HepG2 (cell line): Measurements from ENCODE around the gene SEBOX. TPM values are rescaled to one million over a fixed set of nuclear protein-coding genes. Genes with fewer than 3 reads are reported as not detected.

Source experiments
- CREB1 ChIP-seq, 2 experiments: fragments of 450-650 bp in 1 of 2; IDR thresholded peaks; 2 replicates each; pipeline ENCODE4 v1.6.1; 2016 to 2017; ENCODE audit warnings: control low read depth in 1 of 2, mild to moderate bottlenecking in 1 of 2, missing compliant biosample characterization in 1 of 2, missing genetic modification characterization in 1 of 2
- CTCF ChIP-seq: sonication (generic); formaldehyde crosslinking; IDR thresholded peaks from 2 replicates; pipeline ENCODE4 v1.5.0; 2020; ENCODE audit warnings: mild to moderate bottlenecking, missing genetic modification reagents, moderate library complexity
- PREB ChIP-seq: sonication (generic); formaldehyde crosslinking; IDR thresholded peaks from 2 replicates; pipeline ENCODE4 v1.4.0; 2020; ENCODE audit warnings: missing genetic modification reagents
- ZNF30 ChIP-seq: sonication (generic); formaldehyde crosslinking; IDR thresholded peaks from 2 replicates; pipeline ENCODE4 v1.5.0; 2020; ENCODE audit warnings: mild to moderate bottlenecking, missing genetic modification reagents
- ZNF382 ChIP-seq: sonication (generic); formaldehyde crosslinking; IDR thresholded peaks from 2 replicates; pipeline ENCODE4 v1.5.0; 2020; ENCODE audit warnings: missing genetic modification reagents, mild to moderate bottlenecking, borderline replicate concordance
- polyA plus RNA-seq, 8 experiments: library from polyadenylated mRNA; depleted of rRNA in 3 of 8; stranded (reverse) in 7 of 8; unstranded in 1 of 8; fragments of >200 nt; fragmentation: Illumina TruSeq in 4 of 8; extraction: Trizol in 4 of 8; gene quantifications; 2 replicates each; pipeline versions ENCODE4 v1.2.1 to v1.2.3, GENCODE V29; 2011 to 2016; ENCODE audit warnings: low read depth in 4 of 8, missing spikeins in 1 of 8, mixed read lengths in 1 of 8; ENCODE audit not compliant: insufficient read depth in 1 of 8
- total RNA-seq, 5 experiments: library from RNA; depleted of rRNA; stranded (reverse); fragments of >200 nt; fragmentation: Illumina TruSeq; extraction: Trizol; gene quantifications; 2 replicates each; pipeline ENCODE4 v1.2.3, GENCODE V29; 2016; ENCODE audit warnings: low read depth in 1 of 5
- TF ChIP-seq, protein P1 (sequence below): sonication (generic); formaldehyde crosslinking; IDR thresholded peaks from 2 replicates; pipeline ENCODE4 v1.5.0; 2020; ENCODE audit warnings: missing genetic modification reagents, mild to moderate bottlenecking, borderline replicate concordance
- TF ChIP-seq, protein P2 (sequence below): sonication (generic); formaldehyde crosslinking; IDR thresholded peaks from one replicate; pipeline ENCODE4 v1.5.1; 2020; ENCODE audit warnings: mild to moderate bottlenecking, missing genetic modification reagents; ENCODE audit errors: not compliant biosample characterization
- TF ChIP-seq, protein P3 (sequence below): sonication (generic); formaldehyde crosslinking; IDR thresholded peaks from 2 replicates; pipeline ENCODE4 v1.4.0; 2020; ENCODE audit warnings: missing genetic modification reagents
- TF ChIP-seq, protein P4 (sequence below): IDR thresholded peaks from 2 replicates; pipeline ENCODE4 v1.6.1; 2016

The SEBOX gene
- total and polyA plus RNA-seq, 2 of the 13 experiments (the other 11 are each of a cell fraction or from before 2014, with no cell fraction given): not detected

- TF ChIP-seq, protein P1, sequence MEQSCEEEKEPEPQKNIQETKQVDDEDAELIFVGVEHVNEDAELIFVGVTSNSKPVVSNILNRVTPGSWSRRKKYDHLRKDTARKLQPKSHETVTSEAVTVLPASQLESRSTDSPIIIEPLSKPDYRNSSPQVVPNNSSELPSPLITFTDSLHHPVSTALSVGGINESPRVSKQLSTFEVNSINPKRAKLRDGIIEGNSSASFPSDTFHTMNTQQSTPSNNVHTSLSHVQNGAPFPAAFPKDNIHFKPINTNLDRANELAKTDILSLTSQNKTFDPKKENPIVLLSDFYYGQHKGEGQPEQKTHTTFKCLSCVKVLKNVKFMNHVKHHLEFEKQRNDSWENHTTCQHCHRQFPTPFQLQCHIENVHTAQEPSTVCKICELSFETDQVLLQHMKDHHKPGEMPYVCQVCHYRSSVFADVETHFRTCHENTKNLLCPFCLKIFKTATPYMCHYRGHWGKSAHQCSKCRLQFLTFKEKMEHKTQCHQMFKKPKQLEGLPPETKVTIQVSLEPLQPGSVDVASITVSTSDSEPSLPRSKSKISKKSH: no peak
- TF ChIP-seq CREB1 (IDR thresholded peaks at IDR 0.05) (peak; percentile 100), CREB1 (CRISPR knock-in tag; IDR thresholded peaks at IDR 0.05) (peak; percentile 99), PREB (CRISPR knock-in tag) (no peak), ZNF382 (CRISPR knock-in tag) (no peak), ZNF30 (CRISPR knock-in tag) (no peak), CTCF (CRISPR knock-in tag) (peak; percentile 49)
- TF ChIP-seq, protein P2, sequence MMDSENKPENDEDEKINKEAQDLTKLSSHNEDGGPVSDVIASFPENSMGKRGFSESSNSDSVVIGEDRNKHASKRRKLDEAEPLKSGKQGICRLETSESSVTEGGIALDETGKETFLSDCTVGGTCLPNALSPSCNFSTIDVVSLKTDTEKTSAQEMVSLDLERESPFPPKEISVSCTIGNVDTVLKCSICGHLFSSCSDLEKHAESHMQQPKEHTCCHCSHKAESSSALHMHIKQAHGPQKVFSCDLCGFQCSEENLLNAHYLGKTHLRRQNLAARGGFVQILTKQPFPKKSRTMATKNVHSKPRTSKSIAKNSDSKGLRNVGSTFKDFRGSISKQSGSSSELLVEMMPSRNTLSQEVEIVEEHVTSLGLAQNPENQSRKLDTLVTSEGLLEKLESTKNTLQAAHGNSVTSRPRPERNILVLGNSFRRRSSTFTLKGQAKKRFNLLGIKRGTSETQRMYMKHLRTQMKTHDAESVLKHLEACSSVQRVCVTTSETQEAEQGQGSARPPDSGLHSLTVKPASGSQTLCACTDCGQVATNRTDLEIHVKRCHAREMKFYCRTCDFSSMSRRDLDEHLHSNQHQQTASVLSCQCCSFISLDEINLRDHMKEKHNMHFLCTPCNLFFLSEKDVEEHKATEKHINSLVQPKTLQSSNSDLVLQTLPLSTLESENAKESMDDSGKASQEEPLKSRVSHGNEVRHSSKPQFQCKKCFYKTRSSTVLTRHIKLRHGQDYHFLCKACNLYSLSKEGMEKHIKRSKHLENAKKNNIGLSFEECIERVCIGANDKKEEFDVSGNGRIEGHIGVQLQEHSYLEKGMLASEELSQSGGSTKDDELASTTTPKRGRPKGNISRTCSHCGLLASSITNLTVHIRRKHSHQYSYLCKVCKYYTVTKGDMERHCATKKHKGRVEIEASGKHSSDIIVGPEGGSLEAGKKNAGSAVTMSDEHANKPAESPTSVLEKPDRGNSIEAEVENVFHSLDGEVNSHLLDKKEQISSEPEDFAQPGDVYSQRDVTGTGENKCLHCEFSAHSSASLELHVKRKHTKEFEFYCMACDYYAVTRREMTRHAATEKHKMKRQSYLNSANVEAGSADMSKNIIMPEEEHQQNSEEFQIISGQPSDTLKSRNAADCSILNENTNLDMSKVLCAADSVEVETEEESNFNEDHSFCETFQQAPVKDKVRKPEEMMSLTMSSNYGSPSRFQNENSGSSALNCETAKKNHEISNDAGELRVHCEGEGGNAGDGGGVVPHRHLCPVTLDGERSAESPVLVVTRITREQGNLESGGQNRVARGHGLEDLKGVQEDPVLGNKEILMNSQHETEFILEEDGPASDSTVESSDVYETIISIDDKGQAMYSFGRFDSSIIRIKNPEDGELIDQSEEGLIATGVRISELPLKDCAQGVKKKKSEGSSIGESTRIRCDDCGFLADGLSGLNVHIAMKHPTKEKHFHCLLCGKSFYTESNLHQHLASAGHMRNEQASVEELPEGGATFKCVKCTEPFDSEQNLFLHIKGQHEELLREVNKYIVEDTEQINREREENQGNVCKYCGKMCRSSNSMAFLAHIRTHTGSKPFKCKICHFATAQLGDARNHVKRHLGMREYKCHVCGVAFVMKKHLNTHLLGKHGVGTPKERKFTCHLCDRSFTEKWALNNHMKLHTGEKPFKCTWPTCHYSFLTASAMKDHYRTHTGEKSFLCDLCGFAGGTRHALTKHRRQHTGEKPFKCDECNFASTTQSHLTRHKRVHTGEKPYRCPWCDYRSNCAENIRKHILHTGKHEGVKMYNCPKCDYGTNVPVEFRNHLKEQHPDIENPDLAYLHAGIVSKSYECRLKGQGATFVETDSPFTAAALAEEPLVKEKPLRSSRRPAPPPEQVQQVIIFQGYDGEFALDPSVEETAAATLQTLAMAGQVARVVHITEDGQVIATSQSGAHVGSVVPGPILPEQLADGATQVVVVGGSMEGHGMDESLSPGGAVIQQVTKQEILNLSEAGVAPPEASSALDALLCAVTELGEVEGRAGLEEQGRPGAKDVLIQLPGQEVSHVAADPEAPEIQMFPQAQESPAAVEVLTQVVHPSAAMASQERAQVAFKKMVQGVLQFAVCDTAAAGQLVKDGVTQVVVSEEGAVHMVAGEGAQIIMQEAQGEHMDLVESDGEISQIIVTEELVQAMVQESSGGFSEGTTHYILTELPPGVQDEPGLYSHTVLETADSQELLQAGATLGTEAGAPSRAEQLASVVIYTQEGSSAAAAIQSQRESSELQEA (CRISPR knock-in tag): no peak
- TF ChIP-seq, protein P3, sequence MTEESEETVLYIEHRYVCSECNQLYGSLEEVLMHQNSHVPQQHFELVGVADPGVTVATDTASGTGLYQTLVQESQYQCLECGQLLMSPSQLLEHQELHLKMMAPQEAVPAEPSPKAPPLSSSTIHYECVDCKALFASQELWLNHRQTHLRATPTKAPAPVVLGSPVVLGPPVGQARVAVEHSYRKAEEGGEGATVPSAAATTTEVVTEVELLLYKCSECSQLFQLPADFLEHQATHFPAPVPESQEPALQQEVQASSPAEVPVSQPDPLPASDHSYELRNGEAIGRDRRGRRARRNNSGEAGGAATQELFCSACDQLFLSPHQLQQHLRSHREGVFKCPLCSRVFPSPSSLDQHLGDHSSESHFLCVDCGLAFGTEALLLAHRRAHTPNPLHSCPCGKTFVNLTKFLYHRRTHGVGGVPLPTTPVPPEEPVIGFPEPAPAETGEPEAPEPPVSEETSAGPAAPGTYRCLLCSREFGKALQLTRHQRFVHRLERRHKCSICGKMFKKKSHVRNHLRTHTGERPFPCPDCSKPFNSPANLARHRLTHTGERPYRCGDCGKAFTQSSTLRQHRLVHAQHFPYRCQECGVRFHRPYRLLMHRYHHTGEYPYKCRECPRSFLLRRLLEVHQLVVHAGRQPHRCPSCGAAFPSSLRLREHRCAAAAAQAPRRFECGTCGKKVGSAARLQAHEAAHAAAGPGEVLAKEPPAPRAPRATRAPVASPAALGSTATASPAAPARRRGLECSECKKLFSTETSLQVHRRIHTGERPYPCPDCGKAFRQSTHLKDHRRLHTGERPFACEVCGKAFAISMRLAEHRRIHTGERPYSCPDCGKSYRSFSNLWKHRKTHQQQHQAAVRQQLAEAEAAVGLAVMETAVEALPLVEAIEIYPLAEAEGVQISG (CRISPR knock-in tag): peak; percentile 96
- TF ChIP-seq, protein P4, sequence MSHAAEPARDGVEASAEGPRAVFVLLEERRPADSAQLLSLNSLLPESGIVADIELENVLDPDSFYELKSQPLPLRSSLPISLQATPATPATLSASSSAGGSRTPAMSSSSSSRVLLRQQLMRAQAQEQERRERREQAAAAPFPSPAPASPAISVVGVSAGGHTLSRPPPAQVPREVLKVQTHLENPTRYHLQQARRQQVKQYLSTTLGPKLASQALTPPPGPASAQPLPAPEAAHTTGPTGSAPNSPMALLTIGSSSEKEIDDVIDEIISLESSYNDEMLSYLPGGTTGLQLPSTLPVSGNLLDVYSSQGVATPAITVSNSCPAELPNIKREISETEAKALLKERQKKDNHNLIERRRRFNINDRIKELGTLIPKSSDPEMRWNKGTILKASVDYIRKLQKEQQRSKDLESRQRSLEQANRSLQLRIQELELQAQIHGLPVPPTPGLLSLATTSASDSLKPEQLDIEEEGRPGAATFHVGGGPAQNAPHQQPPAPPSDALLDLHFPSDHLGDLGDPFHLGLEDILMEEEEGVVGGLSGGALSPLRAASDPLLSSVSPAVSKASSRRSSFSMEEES: peak; percentile 24; the same call in 1 of the 2 replicates
Measured at GRCh38 chr17:28335201-28335958, 29.6 kb downstream of the SEBOX start, which contains the start of the genes IFT20 and TNFAIP1 (continued).
